Measurements from ENCODE around the gene NUP210.
A peak's percentile ranks its signal among the peaks of the same experiment; 100 is the strongest.

Gene NUP210

GRCh38 chr3:13318626-13319470, 101.3 kb downstream of the NUP210 start:
- no peak for DNase-seq

GRCh38 chr3:13317596-13318320, 102.4 kb downstream of the NUP210 start:
- no peak for DNase-seq

GRCh38 chr3:13316603-13317002, 103.5 kb downstream of the NUP210 start:
- no peak for DNase-seq

GRCh38 chr3:13314877-13315276, 105.2 kb downstream of the NUP210 start:
- no peak for DNase-seq

- no peak for DNase-seq
Measured at GRCh38 chr3:13313813-13314212, 106.3 kb downstream of the NUP210 start.

GRCh38 chr3:13309004-13309403, 111.1 kb downstream of the NUP210 start:
- DNase-seq, result no peak

GRCh38 chr3:13308380-13308801, 111.7 kb downstream of the NUP210 start:
- peak; percentile 18 for DNase-seq

GRCh38 chr3:13307041-13307440, 113.1 kb downstream of the NUP210 start:
- DNase-seq, result no peak

- no peak for DNase-seq
Measured at GRCh38 chr3:13305623-13306022, 114.5 kb downstream of the NUP210 start.

- DNase-seq, result no peak
Measured at GRCh38 chr3:13303410-13303809, 116.7 kb downstream of the NUP210 start.

GRCh38 chr3:13301286-13301987, 118.7 kb downstream of the NUP210 start:
- DNase-seq, result peak; percentile 68

- DNase-seq, result no peak
Measured at GRCh38 chr3:13300546-13301285, 119.4 kb downstream of the NUP210 start.

- DNase-seq, result no peak
Measured at GRCh38 chr3:13299531-13300155, 120.5 kb downstream of the NUP210 start.

- DNase-seq, result no peak
Measured at GRCh38 chr3:13296662-13297061, 123.5 kb downstream of the NUP210 start.

- DNase-seq, result no peak
Measured at GRCh38 chr3:13294442-13295351, 125.4 kb downstream of the NUP210 start.

- DNase-seq, result no peak
Measured at GRCh38 chr3:13292375-13292774, 127.7 kb downstream of the NUP210 start.

GRCh38 chr3:13290941-13291340, 129.2 kb downstream of the NUP210 start:
- no peak for DNase-seq

- DNase-seq, result no peak
Measured at GRCh38 chr3:13289771-13290285, 130.3 kb downstream of the NUP210 start.

GRCh38 chr3:13288732-13289718, 131.1 kb downstream of the NUP210 start:
- no peak for DNase-seq

Measured in fibroblast of skin of back (primary cell).